ENCODE results near the gene CPT1A. TPM values are rescaled to one million over a fixed set of nuclear protein-coding genes. Genes with fewer than 3 reads are reported as not detected.

CPT1A gene
- total RNA-seq, 2 experiments from 2014 or later: 11.3 to 13.2 TPM

- no peak for DNase-seq
- Mint-ChIP-seq H3K4me1 (ENCODE audit: low read depth) (no peaks in the 10 kb centered on the region), H3K4me3 (no peak overlapping the region), H3K9me3 (peaks cover 9% of the 10 kb centered on the region), H3K27me3 (no peaks in the 10 kb centered on the region), H3K27ac (no peak overlapping the region), H3K36me3 (ENCODE audit: low read depth) (peaks cover 35% of the 10 kb centered on the region)
- H3K27me3 ChIP-seq (ENCODE audit: control insufficient read depth in 1 of 2, insufficient read depth in 2 of 2, low read length in 2 of 2): no peaks in the 10 kb centered on the region
- intact Hi-C loops (cut with DNase I, micrococcal nuclease): no loop called here
- POLR2A ChIA-PET: no interaction called here
- no peaks in the 10 kb centered on the region for H3K36me3 ChIP-seq (ENCODE audit: insufficient read depth, low read length)
- ATAC-seq (ENCODE audit: poor library complexity): no peak
- TF ChIP-seq CTCF (IDR thresholded peaks at IDR 0.05): no peak
- CTCF ChIA-PET: no interaction called here
- no peak overlapping the region for H3K4me3 ChIP-seq (ENCODE audit: low read length)
- no peaks in the 10 kb centered on the region for H3K4me1 ChIP-seq (ENCODE audit: insufficient read depth, low read length)
- peaks cover 4 to 8% of the 10 kb centered on the region in 2 experiments for H3K9me3 ChIP-seq (ENCODE audit: control insufficient read depth in 1 of 2, insufficient read depth in 1 of 2, low read length in 2 of 2)
- no peak overlapping the region for H3K27ac ChIP-seq (ENCODE audit: low read depth in 1 of 2, low read length in 2 of 2)
Observed at GRCh38 chr11:68722143-68722542, 119.6 kb downstream of the CPT1A start.

DNA sequence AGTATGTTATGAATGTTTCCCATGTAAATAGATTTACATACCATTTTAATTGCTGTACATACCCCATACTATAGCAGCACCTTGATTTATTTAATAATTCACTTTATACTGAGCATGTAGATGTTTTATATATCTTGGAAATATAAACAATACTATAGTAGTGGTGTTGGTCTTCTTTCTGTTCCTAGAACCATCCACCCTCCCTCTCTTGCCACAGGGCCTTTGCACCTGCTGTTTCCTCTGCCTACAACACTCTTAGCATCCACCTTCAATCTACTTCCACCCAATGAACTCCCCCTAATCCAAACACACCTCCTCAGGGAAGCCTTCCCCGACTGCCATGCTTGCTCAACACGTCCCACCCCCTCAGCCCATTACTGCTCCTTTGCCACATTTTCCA, 120.6 kb downstream of the CPT1A start:
- DNase-seq (no peak), ATAC-seq (ENCODE audit: poor library complexity) (no peak)
- Histone ChIP-seq H3K4me3 (ENCODE audit: low read length) (no peak overlapping the region), H3K36me3 (ENCODE audit: insufficient read depth, low read length) (no peaks in the 10 kb centered on the region), H3K9me3 (ENCODE audit: control insufficient read depth in 1 of 2, insufficient read depth in 1 of 2, low read length in 2 of 2) (peaks cover 4 to 8% of the 10 kb centered on the region in 2 experiments), H3K27ac (ENCODE audit: low read depth in 1 of 2, low read length in 2 of 2) (no peak overlapping the region), H3K4me1 (ENCODE audit: insufficient read depth, low read length) (no peaks in the 10 kb centered on the region), H3K27me3 (ENCODE audit: control insufficient read depth in 1 of 2, insufficient read depth in 2 of 2, low read length in 2 of 2) (no peaks in the 10 kb centered on the region)
- no peak overlapping the region for H3K27ac Mint-ChIP-seq
- H3K4me1 Mint-ChIP-seq (ENCODE audit: low read depth): no peaks in the 10 kb centered on the region
- no peak overlapping the region for H3K4me3 Mint-ChIP-seq
- intact Hi-C loops (cut with DNase I, micrococcal nuclease): no loop called here
- no peak for TF ChIP-seq CTCF (IDR thresholded peaks at IDR 0.05)
- peaks cover 35% of the 10 kb centered on the region for H3K36me3 Mint-ChIP-seq (ENCODE audit: low read depth)
- no peaks in the 10 kb centered on the region for H3K27me3 Mint-ChIP-seq
- ChIA-PET POLR2A (no interaction called here), CTCF (no interaction called here)
- H3K9me3 Mint-ChIP-seq: peaks cover 9% of the 10 kb centered on the region

- no peak overlapping the region for H3K27ac ChIP-seq (ENCODE audit: low read depth in 1 of 2, low read length in 2 of 2)
- DNase-seq (no peak), ATAC-seq (ENCODE audit: poor library complexity) (no peak)
- Mint-ChIP-seq H3K9me3 (peaks cover 9% of the 10 kb centered on the region), H3K4me3 (no peak overlapping the region), H3K27me3 (no peaks in the 10 kb centered on the region), H3K36me3 (ENCODE audit: low read depth) (peaks cover 25% of the 10 kb centered on the region), H3K4me1 (ENCODE audit: low read depth) (no peaks in the 10 kb centered on the region), H3K27ac (no peak overlapping the region)
- H3K36me3 ChIP-seq (ENCODE audit: insufficient read depth, low read length): no peaks in the 10 kb centered on the region
- no peak overlapping the region for H3K4me3 ChIP-seq (ENCODE audit: low read length)
- intact Hi-C loops (cut with DNase I, micrococcal nuclease): no loop called here
- ChIA-PET CTCF (no interaction called here), POLR2A (no interaction called here)
- H3K4me1 ChIP-seq (ENCODE audit: insufficient read depth, low read length): no peaks in the 10 kb centered on the region
- H3K9me3 ChIP-seq (ENCODE audit: control insufficient read depth in 1 of 2, insufficient read depth in 1 of 2, low read length in 2 of 2): peaks cover 4 to 8% of the 10 kb centered on the region in 2 experiments
- H3K27me3 ChIP-seq (ENCODE audit: control insufficient read depth in 1 of 2, insufficient read depth in 2 of 2, low read length in 2 of 2): no peaks in the 10 kb centered on the region
- TF ChIP-seq CTCF (IDR thresholded peaks at IDR 0.05): no peak
Observed at GRCh38 chr11:68715456-68716122, 126.1 kb downstream of the CPT1A start.
